GM06990 (cell line): ENCODE data around the gene NAA25.

ENCODE experiments used
- DNase-seq: peaks from one replicate; pipeline ENCODE4 v3.0.0-alpha.2; 2011; ENCODE audit not compliant: insufficient read length; ENCODE audit errors: extremely low read depth
- H3K27me3 ChIP-seq: replicated peaks from 2 replicates; pipeline ENCODE4 v1.6.0; 2011; ENCODE audit warnings: low read length; ENCODE audit not compliant: control insufficient read depth, insufficient read depth
- H3K36me3 ChIP-seq: 2 replicates; pipeline ENCODE4 v1.5.1; 2011; ENCODE audit warnings: low read length; ENCODE audit not compliant: control insufficient read depth, insufficient read depth
- H3K4me3 ChIP-seq: replicated peaks from 2 replicates; pipeline ENCODE4 v1.5.1; 2011; ENCODE audit warnings: low read depth, mild to moderate bottlenecking, control low read depth, low read length
- CTCF ChIP-seq: IDR thresholded peaks from 2 replicates; pipeline ENCODE4 v1.5.1; 2011; ENCODE audit warnings: low read length, control low read depth, mild to moderate bottlenecking, inconsistent platforms; ENCODE audit not compliant: insufficient read depth, poor library complexity, severe bottlenecking

Gene NAA25

GRCh38 chr12:112148031-112148513 is 39.5 kb upstream of the NAA25 start:
- H3K27me3 ChIP-seq = no peaks in the 10 kb centered on the region
- H3K36me3 ChIP-seq = peaks cover 32% of the 10 kb centered on the region
- H3K4me3 ChIP-seq = no peak overlapping the region
- no peak for TF ChIP-seq CTCF
- no peak for DNase-seq

- Histone ChIP-seq H3K4me3 (no peak overlapping the region), H3K36me3 (peaks cover 25% of the 10 kb centered on the region), H3K27me3 (no peaks in the 10 kb centered on the region)
- no peak for DNase-seq
- no peak for TF ChIP-seq CTCF
Observed at GRCh38 chr12:112146123-112146522, 37.5 kb upstream of the NAA25 start.

- TF ChIP-seq CTCF = no peak
- no peak for DNase-seq
- Histone ChIP-seq H3K27me3 (no peaks in the 10 kb centered on the region), H3K4me3 (no peak overlapping the region), H3K36me3 (peaks cover 21% of the 10 kb centered on the region)
Observed at GRCh38 chr12:112140728-112141127, 32.1 kb upstream of the NAA25 start.

GRCh38 chr12:112134731-112135130 is 26.1 kb upstream of the NAA25 start:
- DNase-seq = no peak
- peaks cover 9% of the 10 kb centered on the region for H3K36me3 ChIP-seq
- no peak overlapping the region for H3K4me3 ChIP-seq
- no peaks in the 10 kb centered on the region for H3K27me3 ChIP-seq
- no peak for TF ChIP-seq CTCF

GRCh38 chr12:112133418-112133817 is 24.8 kb upstream of the NAA25 start:
- no peaks in the 10 kb centered on the region for H3K27me3 ChIP-seq
- H3K36me3 ChIP-seq = peaks cover 8% of the 10 kb centered on the region
- no peak for TF ChIP-seq CTCF
- no peak overlapping the region for H3K4me3 ChIP-seq
- no peak for DNase-seq

- Histone ChIP-seq H3K4me3 (no peak overlapping the region), H3K27me3 (no peaks in the 10 kb centered on the region), H3K36me3 (peaks cover 4% of the 10 kb centered on the region)
- no peak for TF ChIP-seq CTCF
- DNase-seq = no peak
Observed at GRCh38 chr12:112131686-112132085, 23.1 kb upstream of the NAA25 start.
